ENCODE results near the gene TCF12. TPM values are rescaled to one million over a fixed set of nuclear protein-coding genes. Genes with fewer than 3 reads are reported as not detected.

TCF12 gene
- total RNA-seq, 3 donors from 2014 or later (not counting 1 experiment from before 2014, with no cell fraction given), result 84.1 to 111 (median 107) TPM

GRCh38 chr15:57216288-57216687 is 297.8 kb downstream of the TCF12 start:
- H3K9me3 Mint-ChIP-seq, result no peaks in the 10 kb centered on the region
- no peak for TF ChIP-seq CTCF (IDR thresholded peaks at IDR 0.05)
- H3K4me3 Mint-ChIP-seq, result no peak overlapping the region
- Histone ChIP-seq H3K36me3 (ENCODE audit: control insufficient read depth, insufficient read depth, low read length) (no peaks in the 10 kb centered on the region), H3K27me3 (ENCODE audit: control insufficient read depth, insufficient read depth, low read length) (no peaks in the 10 kb centered on the region), H3K9me3 (ENCODE audit: control insufficient read depth, insufficient read depth, low read length) (no peaks in the 10 kb centered on the region), H3K4me3 (ENCODE audit: low read length) (no peak overlapping the region), H3K4me1 (ENCODE audit: control insufficient read depth, insufficient read depth, low read length) (no peaks in the 10 kb centered on the region), H3K27ac (ENCODE audit: low read length) (no peak overlapping the region)
- no peak for DNase-seq
- H3K27ac Mint-ChIP-seq, result peak overlapping the region in 1 of 2 donors; percentile 16
- no peaks in the 10 kb centered on the region for H3K27me3 Mint-ChIP-seq (ENCODE audit: low read depth in 2 of 2)
- intact Hi-C loops (cut with micrococcal nuclease), result loop anchor here (10.0 kb wide), 1 partner anchor 721 kb away; no protein-coding TSS in a partner anchor
- 63% methylated on average over 2 of the region's 2 CpGs for WGBS (ENCODE audit: insufficient coverage)
- H3K4me1 Mint-ChIP-seq, result peaks cover 29 to 31% of the 10 kb centered on the region in 2 donors
- H3K36me3 Mint-ChIP-seq, result no peaks in the 10 kb centered on the region
- no peak for ATAC-seq

GRCh38 chr15:57217778-57218598 is 299.5 kb downstream of the TCF12 start:
- H3K27ac Mint-ChIP-seq, result no peak overlapping the region
- no peak for TF ChIP-seq CTCF (IDR thresholded peaks at IDR 0.05)
- Histone ChIP-seq H3K4me1 (ENCODE audit: control insufficient read depth, insufficient read depth, low read length) (no peaks in the 10 kb centered on the region), H3K4me3 (ENCODE audit: low read length) (no peak overlapping the region), H3K36me3 (ENCODE audit: control insufficient read depth, insufficient read depth, low read length) (no peaks in the 10 kb centered on the region), H3K27me3 (ENCODE audit: control insufficient read depth, insufficient read depth, low read length) (no peaks in the 10 kb centered on the region), H3K9me3 (ENCODE audit: control insufficient read depth, insufficient read depth, low read length) (no peaks in the 10 kb centered on the region), H3K27ac (ENCODE audit: low read length) (no peak overlapping the region)
- intact Hi-C loops (cut with micrococcal nuclease), result loop anchor here (10.0 kb wide), 1 partner anchor 723 kb away; no protein-coding TSS in a partner anchor
- no peak for ATAC-seq
- peaks cover 29 to 31% of the 10 kb centered on the region in 2 donors for H3K4me1 Mint-ChIP-seq
- no peak for DNase-seq
- no peaks in the 10 kb centered on the region for H3K27me3 Mint-ChIP-seq (ENCODE audit: low read depth in 2 of 2)
- no peaks in the 10 kb centered on the region for H3K9me3 Mint-ChIP-seq
- H3K4me3 Mint-ChIP-seq, result no peak overlapping the region
- no peaks in the 10 kb centered on the region for H3K36me3 Mint-ChIP-seq
- whole genome bisulfite sequencing (ENCODE audit: insufficient coverage), result 71% methylated on average over 5 of the region's 7 CpGs

- intact Hi-C loops (cut with micrococcal nuclease), result loop anchor here (10.0 kb wide), 1 partner anchor 724 kb away; no protein-coding TSS in a partner anchor
- H3K4me3 ChIP-seq (ENCODE audit: low read length), result no peak overlapping the region
- 88% methylated on average over 1 of the region's 2 CpGs for WGBS (ENCODE audit: insufficient coverage)
- DNase-seq (no peak), ATAC-seq (no peak)
- H3K9me3 ChIP-seq (ENCODE audit: control insufficient read depth, insufficient read depth, low read length), result no peaks in the 10 kb centered on the region
- no peaks in the 10 kb centered on the region for H3K27me3 Mint-ChIP-seq (ENCODE audit: low read depth in 2 of 2)
- no peak overlapping the region for H3K27ac Mint-ChIP-seq
- no peaks in the 10 kb centered on the region for H3K4me1 ChIP-seq (ENCODE audit: control insufficient read depth, insufficient read depth, low read length)
- H3K36me3 ChIP-seq (ENCODE audit: control insufficient read depth, insufficient read depth, low read length), result no peaks in the 10 kb centered on the region
- no peaks in the 10 kb centered on the region for H3K27me3 ChIP-seq (ENCODE audit: control insufficient read depth, insufficient read depth, low read length)
- no peaks in the 10 kb centered on the region for H3K9me3 Mint-ChIP-seq
- no peak overlapping the region for H3K4me3 Mint-ChIP-seq
- no peak overlapping the region for H3K27ac ChIP-seq (ENCODE audit: low read length)
- no peaks in the 10 kb centered on the region for H3K36me3 Mint-ChIP-seq
- no peak for TF ChIP-seq CTCF (IDR thresholded peaks at IDR 0.05)
- peaks cover 27 to 29% of the 10 kb centered on the region in 2 donors for H3K4me1 Mint-ChIP-seq
Observed at GRCh38 chr15:57218826-57219576, 300.6 kb downstream of the TCF12 start.
